Femur (tissue), 1 donor: ENCODE results near the gene LRRC3C.
"Not testable (repeated sequence)": the region's sequence is repeated elsewhere in the genome, so short reads cannot be mapped to it uniquely, and the experiment has no call there.

Experiments
- DNase-seq: peaks from one replicate; pipeline ENCODE4 v3.0.0-alpha.2; 2017

LRRC3C gene

DNA sequence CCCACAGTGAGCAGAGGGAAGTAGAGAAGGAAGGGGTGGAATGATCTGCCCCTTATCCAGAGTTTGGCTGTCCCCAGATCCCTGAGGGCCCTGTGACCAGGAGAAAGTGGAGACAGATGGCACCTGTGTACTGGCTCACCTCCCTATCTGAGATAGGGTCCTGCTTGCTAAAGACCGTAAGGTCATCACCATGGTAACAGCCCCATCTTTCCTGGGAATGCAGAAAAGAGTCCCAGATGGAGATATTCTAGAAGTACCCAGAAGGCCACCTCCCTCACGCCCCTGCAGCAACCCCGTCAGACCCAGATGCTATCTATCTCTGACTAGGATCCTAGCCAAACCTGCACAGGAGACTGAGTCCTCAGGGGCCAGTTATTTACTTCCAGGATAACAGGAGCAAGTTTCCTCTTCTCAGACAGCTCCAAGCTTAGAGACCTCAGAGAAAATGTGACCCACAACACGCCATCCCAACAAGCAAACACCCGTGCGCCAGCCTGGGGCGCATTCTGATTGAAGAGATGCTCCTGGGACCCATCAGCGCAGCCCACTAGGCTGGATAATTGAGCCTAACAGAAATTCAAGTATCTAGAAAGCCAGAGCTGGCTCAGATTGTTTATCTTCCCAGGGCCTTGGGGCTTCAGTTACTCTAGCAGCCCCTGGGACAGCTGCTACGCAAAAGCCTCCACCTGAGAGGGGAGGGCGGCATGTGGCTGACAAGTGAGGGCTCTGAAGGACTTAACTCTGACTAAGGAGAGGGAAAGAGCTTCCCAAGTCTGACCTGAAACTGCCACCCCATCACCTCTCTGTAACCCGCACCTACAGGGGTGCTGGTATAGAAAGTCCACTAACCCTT lies 2.0 kb upstream of the LRRC3C start:
- no peak for DNase-seq

DNA sequence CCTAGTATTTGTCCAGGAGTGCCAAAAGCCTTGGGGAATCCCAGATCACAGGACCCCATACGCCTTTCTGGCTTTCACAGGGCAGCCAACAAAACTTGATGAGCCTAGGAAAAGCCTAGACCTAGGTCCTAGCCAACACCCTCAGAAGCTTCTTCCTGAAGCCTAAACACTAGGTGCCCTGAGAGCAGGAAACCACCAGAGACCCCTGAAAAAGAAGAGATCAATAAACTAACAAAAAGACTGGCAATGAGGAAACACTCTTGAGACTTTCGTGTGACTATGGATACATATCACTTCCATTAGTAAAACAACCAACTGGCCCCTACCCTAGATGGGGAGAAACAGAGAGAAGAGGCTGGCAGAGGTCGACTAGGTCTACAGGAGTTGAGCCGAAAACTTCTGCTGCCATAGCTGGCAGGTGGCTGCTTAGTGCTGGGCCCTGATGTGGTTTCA lies 1.4 kb upstream of the LRRC3C start:
- DNase-seq, result no peak

DNA sequence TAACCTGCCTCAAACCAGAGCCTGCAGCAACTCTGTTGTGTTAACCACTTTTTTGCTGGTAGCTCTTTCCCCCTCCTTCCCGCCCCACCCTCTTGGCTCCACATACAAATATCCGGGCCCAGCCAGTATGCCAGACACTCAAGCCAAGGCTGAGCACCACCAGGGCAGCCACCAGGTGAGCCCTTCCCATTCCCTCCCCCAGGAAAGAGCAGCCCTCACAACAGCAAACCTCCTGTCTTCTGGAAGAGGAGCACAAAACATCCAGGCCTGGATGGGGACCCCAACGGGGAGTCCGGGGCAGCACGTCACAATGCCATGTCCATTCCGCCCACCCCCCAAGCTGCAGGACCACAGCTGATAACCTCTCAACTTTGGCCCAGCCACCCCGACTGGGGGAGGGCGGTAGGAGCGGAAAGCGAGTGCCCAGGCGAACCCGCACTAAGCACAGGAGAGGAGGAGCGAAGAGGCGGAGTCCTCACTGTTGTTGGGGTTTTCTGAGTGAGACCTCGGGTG lies 888 bp upstream of the LRRC3C start:
- DNase-seq, result peak; percentile 40

DNA sequence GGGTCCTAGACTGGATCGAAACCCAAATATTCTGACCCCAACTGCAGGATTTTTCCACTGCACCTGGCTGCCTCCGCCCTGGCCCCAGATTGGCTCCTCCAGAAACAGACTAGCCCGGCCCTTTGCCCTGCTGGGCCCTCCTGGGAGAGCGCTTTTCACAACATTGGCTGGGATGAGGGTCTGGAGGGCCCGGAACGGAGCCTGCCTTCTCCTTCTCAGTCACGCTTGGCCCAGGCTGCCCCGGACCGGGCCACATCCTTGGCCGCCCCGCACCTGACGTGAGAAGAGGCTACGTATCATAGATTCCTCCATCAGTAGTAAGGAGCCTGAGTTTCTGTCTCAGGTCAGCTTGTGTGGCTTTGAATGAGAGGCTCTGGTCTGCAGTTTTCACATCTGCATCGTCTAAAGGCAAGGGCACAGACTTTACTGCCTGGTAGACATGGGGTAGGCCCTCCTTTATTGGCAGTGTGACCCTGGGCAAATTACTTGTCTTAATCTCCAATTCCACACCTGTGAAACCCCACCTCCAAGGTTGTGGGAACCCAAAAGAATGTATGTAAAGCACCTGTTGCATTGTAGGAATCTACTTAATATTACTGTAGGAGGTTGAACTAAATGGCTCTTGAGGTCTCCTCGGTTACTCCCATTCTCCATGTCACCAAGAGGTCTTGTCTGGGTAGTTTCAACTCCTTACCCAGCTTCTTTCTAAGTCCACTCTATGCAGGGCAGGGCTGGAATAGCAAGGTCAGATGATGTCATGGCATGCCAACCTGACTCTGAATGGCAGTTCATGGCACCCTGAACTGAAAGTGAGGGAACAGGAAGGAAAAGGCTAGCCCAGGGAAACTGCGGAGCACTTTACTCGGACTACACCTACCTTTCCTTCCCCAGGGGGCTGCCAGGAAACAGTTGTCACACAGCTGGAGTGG lies 661 bp downstream of the LRRC3C start:
- no peak for DNase-seq

DNA sequence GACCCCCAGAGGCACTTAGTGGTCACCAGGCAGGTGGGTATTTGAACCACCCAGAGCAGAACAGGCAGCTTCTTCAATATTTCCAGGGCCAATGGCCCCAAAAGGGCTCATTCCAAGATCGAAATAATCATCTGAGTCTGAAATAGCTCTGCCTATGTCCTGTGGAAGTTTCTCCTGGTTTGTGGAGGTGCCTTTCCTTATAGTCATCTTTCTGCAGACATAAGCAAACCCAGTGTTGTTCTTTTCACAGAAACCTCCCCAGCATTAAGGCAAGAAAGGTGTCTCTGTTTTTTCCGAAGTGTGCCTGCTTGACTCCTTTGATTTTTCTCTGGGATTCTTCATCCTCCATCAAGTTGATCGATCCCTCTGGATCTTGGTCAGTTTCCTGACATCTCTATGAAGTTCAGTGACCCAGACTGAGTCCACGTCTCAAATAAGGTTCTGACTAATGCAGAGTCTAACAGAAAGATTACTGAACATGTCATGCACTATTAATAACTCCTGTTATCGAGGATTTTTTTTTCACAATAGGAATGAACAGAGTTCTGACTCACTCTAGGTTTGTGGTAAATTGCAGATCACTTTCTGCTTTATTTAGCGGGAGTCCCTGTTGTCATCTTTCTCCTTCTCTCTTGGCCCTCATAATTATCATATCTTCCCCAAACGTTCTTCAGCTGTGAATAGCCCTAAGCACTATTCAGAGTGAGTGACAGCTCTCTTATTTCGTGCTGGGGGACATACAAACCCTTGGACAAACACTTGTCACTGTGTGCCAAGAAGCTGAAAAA lies 1.5 kb downstream of the LRRC3C start:
- DNase-seq, result no peak

DNA sequence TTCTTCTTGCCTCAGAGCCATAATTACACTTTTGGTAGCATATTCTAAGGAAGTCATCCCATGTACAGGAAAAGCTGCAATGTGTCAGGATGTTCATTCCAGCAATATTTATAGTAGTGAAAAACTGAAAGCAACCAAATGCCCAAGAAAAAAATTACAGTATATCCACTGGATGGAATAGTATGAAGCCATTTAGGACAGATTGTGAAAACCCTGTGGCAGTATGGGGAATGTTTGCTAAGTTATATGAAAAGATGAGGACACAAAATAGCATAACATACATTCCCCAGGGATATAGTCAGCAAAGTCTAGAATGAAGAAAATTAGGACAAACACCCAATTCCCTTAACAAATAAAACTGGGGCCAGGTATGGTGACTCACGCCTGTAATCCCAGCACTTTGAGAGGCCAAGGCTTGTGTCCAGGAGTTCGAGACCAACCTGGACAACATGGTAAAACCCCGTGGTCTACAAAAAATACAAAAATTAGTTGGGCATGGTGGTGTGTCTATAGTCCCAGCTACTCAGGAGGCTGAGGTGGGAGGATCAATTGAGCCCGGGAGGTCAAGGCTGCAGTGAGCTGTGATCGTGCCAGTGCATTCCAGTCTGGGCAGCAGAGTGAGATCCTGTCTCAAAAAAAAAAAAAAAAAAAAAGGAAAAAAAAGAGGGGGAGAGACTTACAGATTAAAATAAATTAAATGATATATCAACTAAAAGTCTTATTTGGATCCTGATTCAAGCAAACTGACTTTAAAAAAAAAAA lies 2.3 kb downstream of the LRRC3C start:
- no peak for DNase-seq

DNA sequence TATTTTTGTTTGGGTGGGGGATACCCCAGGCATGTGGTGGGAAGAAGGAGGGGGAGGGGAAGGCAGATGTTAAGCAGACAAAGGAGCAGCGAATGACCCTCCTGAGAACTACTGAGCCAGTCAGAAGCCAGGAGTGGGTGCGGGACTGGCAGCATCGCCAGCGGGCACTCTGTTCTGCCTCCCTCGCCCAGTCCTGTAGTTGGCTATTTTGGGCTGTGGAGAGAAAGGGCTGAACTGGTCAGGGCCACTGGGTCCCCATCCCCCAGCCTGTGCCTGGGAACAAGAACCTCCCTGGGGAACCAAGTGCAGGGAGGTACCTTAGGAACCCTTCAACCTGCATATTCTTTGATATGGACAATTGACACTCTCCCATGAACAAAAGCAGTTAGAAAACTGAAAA lies 6.4 kb downstream of the LRRC3C start:
- no peak for DNase-seq

DNA sequence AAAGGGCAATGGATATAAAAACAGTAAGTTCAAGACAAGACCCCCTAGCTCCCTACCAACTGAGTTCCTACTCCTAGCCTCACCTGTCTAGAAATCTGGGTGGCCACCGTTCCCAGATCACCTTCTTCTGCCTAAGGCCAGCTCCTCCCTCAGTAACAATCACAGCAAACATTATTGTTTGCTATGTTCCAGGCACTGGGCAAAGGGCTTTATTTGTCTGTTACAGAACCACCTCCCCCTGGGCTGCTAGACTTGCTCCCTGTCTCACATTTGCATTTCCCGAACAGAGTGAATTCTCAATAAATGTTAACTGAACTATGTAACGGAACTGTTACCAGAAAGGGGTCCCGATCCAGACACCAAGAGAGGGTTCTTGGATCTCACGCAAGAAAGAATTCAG lies 6.8 kb downstream of the LRRC3C start:
- no peak for DNase-seq

DNA sequence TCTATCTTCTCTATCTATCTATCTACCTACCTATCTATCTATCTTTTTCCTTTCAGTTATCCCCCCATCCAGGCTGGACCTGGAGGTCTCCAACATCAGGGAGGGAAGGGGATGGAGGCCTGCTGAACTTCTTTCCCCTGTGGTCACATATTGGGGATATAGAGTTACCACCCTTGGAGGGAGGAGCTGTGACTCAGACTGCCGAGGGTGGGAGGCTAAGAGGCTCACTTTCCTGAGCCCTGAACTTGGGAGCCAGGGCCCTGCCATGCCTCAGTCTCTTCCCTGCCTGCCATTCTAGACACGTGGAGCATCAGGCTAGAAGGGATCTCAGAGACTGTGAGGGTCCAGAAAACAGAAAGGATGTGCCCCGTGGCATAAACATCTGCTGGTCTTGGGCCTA lies 8.4 kb downstream of the LRRC3C start:
- DNase-seq, result no peak

DNA sequence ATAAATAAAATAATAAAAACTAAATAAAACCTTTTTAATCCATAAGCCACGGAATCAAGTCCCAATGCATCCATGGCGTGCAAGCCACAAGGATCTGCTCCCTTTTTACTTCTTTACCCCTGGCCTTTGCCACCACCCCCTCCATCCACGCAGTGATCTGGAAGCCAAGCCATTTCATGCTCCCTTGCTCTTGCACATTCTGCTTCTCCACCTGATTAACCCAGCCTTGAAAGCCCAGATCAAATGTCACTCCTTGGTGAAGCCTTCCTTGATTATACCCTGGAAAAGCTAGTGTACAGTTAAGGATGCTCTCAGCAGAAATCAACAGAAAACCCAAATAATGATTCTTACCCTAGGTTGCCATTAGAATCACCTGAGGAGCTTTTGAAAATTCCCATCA lies 9.9 kb downstream of the LRRC3C start:
- no peak for DNase-seq

DNA sequence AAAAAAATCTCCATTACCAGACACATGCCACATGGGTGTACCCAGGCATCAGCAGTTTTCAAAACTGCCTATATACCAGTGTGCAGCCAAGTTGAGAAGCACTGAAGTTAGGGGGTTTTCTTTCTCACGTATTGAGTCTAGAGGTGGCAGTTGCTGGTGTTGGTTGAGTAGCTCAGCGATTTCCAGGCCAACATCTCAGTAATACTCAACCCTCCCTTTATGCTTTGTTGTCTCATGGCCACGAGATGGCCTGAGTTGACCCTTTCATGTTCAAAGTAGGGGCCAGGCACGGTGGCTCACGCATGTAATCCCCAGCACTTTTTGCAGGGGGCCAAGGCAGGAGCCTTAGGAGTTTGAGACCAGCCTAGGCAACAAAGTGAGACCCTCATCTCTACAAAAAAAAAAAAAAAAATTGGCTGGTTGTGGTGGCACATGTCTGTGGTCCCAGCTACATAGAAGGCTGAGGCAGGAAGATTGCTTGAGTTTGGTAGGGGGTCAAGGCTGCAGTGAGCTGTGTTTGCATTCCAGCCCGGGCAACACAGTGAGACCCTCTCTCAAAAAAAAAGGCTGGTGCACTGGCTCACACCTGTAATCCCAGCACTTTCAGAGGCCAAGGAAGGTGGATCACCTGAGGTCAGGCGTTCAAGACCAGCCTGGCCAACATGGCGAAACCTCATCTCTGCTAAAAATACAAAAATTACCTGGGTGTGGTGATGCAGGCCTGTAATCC lies 10.8 kb downstream of the LRRC3C start:
- no peak for DNase-seq

DNA sequence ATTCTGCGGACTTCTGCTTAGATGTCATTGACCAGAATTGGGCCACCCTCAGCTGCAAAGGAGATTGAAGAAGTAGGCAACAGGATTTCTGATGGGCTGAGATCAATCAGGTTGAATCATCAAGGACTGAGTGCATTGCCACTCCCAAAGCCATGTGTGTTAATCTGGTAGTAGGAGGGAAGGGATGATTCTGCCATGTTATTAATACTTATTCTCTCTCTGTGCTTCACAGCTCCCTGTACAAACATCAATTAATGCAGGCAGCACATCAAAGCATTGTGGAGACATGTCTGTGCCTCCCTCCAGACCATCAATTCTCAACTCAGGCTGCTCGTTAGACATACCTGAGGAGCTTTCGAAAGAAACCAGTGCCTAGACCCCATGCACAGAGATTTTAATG lies 11.6 kb downstream of the LRRC3C start:
- DNase-seq, result no peak

DNA sequence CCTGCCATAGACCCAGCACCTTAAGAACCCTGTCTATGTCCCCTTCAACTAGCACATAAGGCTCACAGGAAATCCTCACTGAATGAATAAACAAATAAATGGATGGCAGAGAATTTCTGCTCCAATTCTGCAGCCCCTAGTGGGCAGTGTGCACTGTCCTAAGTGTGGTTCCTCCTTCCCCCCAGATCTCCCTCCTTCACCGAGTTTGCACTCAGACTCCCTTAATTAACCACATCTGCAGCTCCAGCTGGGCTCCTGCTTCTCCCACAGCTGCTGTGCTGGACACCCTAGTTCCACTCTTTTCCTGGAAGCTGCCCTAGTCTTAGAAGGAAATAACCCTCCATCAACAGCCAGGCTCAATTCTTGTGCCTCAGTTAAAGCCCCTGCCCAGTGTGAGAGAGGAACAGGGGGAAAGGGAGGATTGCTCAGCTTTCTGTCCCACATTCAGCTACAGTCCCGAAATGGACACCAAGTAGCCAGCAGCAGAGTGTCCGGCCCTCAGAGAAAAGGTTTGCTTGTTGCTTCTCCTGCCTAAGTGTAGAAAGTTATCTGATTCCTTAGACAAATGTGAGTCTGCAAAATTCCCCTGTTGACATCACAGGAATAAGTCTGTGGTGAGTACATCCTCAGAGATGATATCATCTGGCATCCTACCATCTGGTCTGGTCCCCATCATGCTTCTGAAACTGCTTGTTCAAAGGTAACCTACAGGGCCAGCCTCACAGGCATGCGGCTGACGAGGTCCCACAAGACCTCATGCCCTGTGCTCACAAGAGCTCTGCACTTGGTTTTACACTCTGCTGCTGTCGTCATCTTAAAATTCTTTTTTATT lies 12.3 kb downstream of the LRRC3C start:
- DNase-seq, result peak; percentile 81

DNA sequence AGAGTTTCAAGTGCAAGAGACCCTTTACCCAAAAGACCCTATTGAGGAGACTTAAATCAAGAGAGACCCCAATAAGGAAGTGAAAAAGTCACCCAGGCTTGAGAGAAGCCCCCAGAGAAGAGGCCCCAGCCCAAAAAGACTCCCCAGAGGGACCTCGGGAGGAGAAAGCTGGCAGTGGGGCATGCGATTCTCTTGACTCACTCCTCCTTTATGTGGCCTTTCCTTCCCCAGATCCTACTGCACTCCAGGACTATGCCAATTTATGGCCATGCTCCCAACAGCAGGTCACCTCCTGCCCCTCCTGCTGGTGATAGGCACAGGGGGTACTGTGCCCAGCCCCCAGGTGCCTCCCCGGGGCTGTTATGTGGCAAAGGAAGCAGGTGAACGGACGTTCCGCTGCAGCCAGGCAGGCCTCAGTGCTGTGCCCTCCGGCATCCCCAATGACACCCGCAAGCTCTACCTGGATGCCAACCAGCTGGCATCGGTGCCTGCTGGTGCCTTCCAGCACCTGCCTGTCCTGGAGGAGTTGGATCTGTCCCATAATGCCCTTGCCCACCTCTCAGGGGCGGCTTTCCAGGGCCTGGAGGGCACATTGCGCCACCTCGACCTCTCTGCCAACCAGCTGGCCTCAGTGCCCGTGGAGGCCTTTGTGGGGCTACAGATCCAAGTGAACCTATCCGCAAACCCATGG lies 16.3 kb downstream of the LRRC3C start:
- no peak for DNase-seq

DNA sequence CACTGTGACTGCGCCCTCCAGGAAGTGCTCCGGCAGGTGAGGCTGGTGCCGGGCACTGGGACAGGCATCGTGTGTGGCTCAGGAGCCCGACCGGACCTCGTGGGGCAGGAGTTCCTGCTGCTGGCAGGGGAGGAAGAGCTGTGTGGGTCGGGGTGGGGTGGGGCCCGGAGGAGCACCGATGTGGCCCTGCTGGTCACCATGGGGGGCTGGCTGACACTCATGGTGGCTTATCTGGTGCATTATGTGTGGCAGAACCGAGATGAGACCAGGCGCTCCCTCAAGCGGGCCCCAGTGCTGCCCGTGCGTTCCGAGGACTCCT lies 16.8 kb downstream of the LRRC3C start:
- DNase-seq, result no peak

DNA sequence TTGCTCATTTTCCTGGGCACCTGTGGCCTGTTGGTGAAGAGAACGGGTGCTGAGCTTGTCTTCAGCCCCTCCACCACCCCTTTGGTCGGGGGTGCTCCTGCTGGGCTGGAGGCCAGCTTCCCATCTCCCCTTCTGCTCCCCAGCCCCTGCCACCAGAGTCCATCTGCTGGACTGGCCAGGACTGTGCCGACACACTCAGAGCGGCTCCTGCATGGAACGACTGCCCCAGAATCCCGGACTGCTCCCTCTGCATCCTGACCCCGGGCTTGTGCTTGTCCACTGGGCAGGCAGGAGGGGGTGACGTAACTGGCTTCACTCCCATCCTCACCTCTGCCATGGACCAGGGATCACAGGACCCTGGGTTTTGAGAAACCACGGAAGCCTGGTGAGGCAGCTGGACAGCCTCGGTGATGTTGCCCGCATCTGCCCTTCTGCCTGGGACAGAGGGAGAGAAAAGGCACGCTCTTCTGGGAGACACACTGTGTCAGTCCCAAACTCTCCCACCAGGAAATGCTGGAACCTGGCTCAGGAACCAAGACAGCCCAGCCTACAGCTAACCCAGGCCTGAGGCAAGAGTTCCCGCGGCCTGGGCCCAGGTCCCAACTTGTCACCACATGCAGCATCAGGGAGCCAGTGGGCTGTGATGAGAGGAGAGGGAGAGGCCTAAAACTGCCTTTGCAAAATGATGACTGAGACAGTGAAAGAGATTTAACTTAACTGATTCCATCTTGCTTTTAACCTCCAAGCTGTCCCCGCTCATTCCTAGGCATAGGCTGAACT lies 19.2 kb downstream of the LRRC3C start:
- no peak for DNase-seq

DNA sequence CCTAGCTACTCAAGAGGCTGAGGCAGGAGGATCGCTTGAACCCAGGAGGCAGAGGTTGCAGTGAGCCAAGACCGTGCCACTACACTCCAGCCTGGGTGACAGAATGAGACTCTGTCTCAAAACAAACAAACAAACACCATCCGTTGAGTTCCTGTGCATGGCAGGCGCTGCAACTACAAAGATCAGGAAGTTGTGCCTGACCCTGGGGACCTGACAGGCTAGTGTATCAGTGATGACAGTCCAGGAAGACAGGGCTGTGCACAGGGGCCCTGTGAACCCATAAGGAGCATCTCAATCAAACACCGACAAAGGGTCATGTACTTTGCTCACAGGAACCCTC lies 20.9 kb downstream of the LRRC3C start:
- not testable (repeated sequence) for DNase-seq

DNA sequence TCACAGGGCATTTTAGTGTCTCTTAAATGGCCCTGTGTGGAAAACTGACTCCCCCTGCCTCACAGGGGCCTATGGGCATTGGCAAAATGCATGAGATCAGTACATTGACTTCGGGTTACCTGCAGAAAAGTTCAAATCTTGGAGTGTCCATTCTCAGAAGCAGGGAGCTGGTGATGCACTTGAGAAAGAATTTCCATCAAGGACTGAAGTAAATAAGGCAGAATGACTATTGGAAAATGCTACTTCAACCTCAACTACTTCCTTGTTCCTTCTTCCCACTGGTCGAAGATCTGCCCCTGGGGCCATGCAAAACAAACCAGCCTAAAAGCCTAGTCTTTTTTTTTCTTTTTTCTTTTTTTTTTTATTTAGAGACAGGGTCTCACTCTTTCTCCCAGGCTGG lies 21.5 kb downstream of the LRRC3C start:
- DNase-seq, result no peak

DNA sequence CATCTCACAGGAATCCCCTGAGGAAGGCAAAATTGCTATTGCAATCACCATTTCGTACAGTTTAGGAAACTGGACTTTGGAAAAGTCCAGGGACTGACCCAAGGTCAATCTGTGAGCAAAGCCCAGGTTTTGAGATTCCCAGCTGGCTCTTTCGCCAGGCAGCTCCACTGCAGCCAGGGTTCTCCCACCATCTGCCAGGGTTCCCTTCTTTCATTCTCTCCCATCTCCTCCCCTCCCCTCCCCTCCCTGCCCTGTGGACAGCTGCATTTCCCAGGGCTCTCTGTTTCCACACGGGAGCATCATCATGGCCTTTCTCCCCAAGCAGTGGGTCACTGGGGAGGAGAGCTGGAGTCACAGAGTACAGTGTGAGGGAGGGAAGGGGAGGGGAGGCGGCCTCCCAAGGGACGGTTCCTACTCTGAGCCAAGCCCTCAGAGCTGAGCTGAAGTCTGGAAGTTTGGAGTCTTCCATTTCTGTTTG lies 23.4 kb downstream of the LRRC3C start:
- DNase-seq, result no peak
